HEK293T (cell line): ENCODE measurements around the gene MVB12A.

Experiments
- CTCF ChIA-PET: fragments of 350-600 bp; formaldehyde crosslinking; extraction: SDS; loops from one replicate; lab custom pipeline; 2021; ENCODE audit warnings: antibody characterized with exemption, inconsistent platforms; lab: Yijun Ruan, JAX
- POLR2A ChIA-PET: fragments of 350-600 bp; formaldehyde crosslinking; extraction: SDS; loops from one replicate; lab custom pipeline; 2020; ENCODE audit warnings: antibody characterized with exemption, inconsistent platforms; lab: Yijun Ruan, JAX
- DNase-seq: peaks from one replicate; pipeline ENCODE4 v3.0.0; 2012; ENCODE audit warnings: mixed read lengths; ENCODE audit errors: extremely low spot score
- ARNT ChIP-seq: fragments of 450-650 bp; IDR thresholded peaks from 2 replicates; pipeline ENCODE4 v1.6.1; 2017; ENCODE audit warnings: mild to moderate bottlenecking
- BHLHE40 ChIP-seq: fragments of 450-650 bp; IDR thresholded peaks from 2 replicates; pipeline ENCODE4 v1.6.1; 2016; ENCODE audit warnings: mild to moderate bottlenecking, moderate library complexity, borderline replicate concordance
- CTBP1 ChIP-seq: fragments of 450-650 bp; IDR thresholded peaks from 2 replicates; pipeline ENCODE4 v1.6.1; 2016; ENCODE audit warnings: borderline replicate concordance
- ELF4 ChIP-seq: fragments of 450-650 bp; IDR thresholded peaks from 2 replicates; pipeline ENCODE4 v1.6.1; 2017; ENCODE audit warnings: antibody characterized with exemption
- FOXA1 ChIP-seq: fragments of 450-650 bp; IDR thresholded peaks from 2 replicates; pipeline ENCODE4 v1.6.1; 2016; ENCODE audit warnings: mild to moderate bottlenecking
- FOXK2 ChIP-seq: fragments of 450-650 bp; IDR thresholded peaks from 2 replicates; pipeline ENCODE4 v1.6.1; 2016; ENCODE audit warnings: mild to moderate bottlenecking
- FOXM1 ChIP-seq: fragments of 450-650 bp; IDR thresholded peaks from 2 replicates; pipeline ENCODE4 v1.6.1; 2017; ENCODE audit warnings: mild to moderate bottlenecking, borderline replicate concordance
- HDGF ChIP-seq: fragments of 450-650 bp; IDR thresholded peaks from 2 replicates; pipeline ENCODE4 v1.6.1; 2017; ENCODE audit warnings: antibody characterized with exemption, borderline replicate concordance
- L3MBTL2 ChIP-seq: fragments of 450-650 bp; conservative IDR thresholded peaks from 2 replicates; pipeline ENCODE4 v1.6.1; 2016; ENCODE audit warnings: mild to moderate bottlenecking
- LEF1 ChIP-seq: fragments of 450-650 bp; IDR thresholded peaks from 2 replicates; pipeline ENCODE4 v1.6.1; 2017; ENCODE audit warnings: mild to moderate bottlenecking, borderline replicate concordance
- NFRKB ChIP-seq: fragments of 450-650 bp; IDR thresholded peaks from 2 replicates; pipeline ENCODE4 v1.6.1; 2016; ENCODE audit warnings: mild to moderate bottlenecking, moderate library complexity
- SP1 ChIP-seq: fragments of 450-650 bp; IDR thresholded peaks from 2 replicates; pipeline ENCODE4 v1.6.1; 2017
- SUZ12 ChIP-seq: fragments of 450-650 bp; IDR thresholded peaks from 2 replicates; pipeline ENCODE4 v1.6.1; 2016; ENCODE audit warnings: mild to moderate bottlenecking
- TARDBP ChIP-seq: fragments of 450-650 bp; IDR thresholded peaks from 2 replicates; pipeline ENCODE4 v1.6.1; 2016
- ZNF384 ChIP-seq: fragments of 450-650 bp; IDR thresholded peaks from 2 replicates; pipeline ENCODE4 v1.6.1; 2016
- TF ChIP-seq, protein P1 (sequence below): fragments of 450-650 bp; IDR thresholded peaks from 2 replicates; pipeline ENCODE4 v1.6.1; 2016

The MVB12A gene

GRCh38 chr19:17419621-17420474 is at the start of gene MVB12A:
MVB12A (plus strand) TSS chr19:17420047; CDS start chr19:17420136, 89 bp downstream.
- TF ChIP-seq HDGF (no peak), TARDBP (no peak), FOXA1 (no peak), LEF1 (no peak), ZNF384 (peak; percentile 85)
- ChIA-PET POLR2A (interaction anchor here (0.5 to 2.0 kb wide), 23 partner anchors 9 to 889 kb away, joined by 3 to 25 read pairs (median 4); partner anchors contain the start of genes BABAM1, BST2, DDA1 and JUND), CTCF (interaction anchor here (1.1 kb wide), 2 partner anchors 9 to 14 kb away, joined by 3 to 4 read pairs; partner anchors contain the start of gene BST2)
- peak; percentile 98 for DNase-seq

DNA sequence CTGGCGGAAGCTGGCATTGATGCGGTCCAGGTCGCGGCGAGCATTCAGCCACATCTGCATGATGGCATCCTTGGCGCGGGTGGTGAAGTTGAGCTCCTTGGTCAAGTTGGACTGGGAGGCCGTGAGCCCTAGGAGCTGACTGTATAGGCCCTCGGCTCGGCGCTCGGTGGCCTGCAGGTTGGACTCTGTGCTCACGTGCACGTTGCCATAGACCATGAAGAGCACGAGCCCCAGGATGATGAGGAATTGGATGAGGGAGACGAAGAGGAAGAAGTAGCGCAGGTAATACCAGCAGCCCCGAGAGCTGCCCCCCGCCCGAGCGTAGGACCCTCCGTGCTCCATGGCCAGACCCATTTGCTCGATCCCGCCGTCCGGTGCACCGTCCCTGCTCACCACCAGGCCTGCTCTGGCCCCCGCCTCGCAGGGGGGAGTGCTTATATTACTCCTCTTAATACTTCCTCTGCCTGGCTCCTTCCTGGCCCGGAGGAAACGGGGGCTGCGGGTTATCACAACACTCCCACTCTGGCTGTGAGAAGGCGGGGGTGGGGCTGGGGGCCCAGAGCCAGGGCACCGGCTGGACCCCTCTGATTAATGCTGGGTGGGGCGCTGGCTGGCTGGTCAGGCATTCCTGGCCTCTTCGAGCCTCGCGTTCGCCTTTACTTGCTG is 42.8 kb upstream of the MVB12A start, which contains the start of gene PLVAP:
TSS of gene PLVAP (minus strand) at position 408 of the 666 bp plus-strand sequence. CDS start at position 354, 54 bp downstream.
- CTCF ChIA-PET = interaction anchor here (1.1 kb wide), 1 partner anchor 9 kb away, joined by 4 read pairs; no protein-coding TSS in a partner anchor

DNA sequence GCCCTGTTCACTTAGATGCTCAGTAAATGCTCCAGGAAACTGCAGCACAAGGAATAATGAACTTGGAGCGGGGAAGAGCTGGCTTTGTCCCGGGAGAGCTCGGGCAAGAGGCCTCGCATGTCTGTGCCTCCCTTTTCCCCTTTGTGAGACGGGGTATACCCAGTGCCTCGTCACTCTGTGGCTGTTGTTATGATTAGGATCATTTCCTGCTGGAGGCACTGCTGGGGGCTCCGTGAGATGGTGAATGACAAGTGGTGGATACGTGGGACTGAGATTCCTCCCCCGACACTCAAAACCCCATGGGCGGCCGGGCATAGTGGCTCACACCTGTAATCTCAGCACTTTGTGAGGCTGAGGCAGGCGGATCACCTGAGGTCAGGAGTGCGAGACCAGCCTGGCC is 41.6 kb upstream of the MVB12A start:
- ChIA-PET CTCF (interaction anchor here (0.6 kb wide), 1 partner anchor 12 kb away, joined by 3 read pairs; no protein-coding TSS in a partner anchor), POLR2A (no interaction called here)
- TF ChIP-seq ARNT (no peak), BHLHE40 (no peak), ELF4 (no peak), LEF1 (no peak), FOXA1 (no peak), CTBP1 (no peak), FOXM1 (no peak), FOXK2 (no peak), NFRKB (no peak), TARDBP (no peak)
- DNase-seq = no peak

More for the DNA sequence above, 42.8 kb upstream of the MVB12A start, which contains the start of gene PLVAP:
- POLR2A ChIA-PET = no interaction called here
- no peak for TF ChIP-seq LEF1
- no peak for TF ChIP-seq ZNF384
- no peak for TF ChIP-seq BHLHE40
- no peak for TF ChIP-seq L3MBTL2
- no peak for TF ChIP-seq FOXA1
- no peak for TF ChIP-seq ARNT
- no peak for TF ChIP-seq NFRKB
- TF ChIP-seq FOXM1 = no peak
- no peak for TF ChIP-seq HDGF
- no peak for TF ChIP-seq CTBP1
- no peak for TF ChIP-seq SUZ12
- TF ChIP-seq SP1 = no peak
- no peak for TF ChIP-seq TARDBP
- TF ChIP-seq, protein P1, sequence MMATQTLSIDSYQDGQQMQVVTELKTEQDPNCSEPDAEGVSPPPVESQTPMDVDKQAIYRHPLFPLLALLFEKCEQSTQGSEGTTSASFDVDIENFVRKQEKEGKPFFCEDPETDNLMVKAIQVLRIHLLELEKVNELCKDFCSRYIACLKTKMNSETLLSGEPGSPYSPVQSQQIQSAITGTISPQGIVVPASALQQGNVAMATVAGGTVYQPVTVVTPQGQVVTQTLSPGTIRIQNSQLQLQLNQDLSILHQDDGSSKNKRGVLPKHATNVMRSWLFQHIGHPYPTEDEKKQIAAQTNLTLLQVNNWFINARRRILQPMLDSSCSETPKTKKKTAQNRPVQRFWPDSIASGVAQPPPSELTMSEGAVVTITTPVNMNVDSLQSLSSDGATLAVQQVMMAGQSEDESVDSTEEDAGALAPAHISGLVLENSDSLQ = no peak
- no peak for TF ChIP-seq FOXK2
- no peak for TF ChIP-seq ELF4
- DNase-seq = no peak

GRCh38 chr19:17379221-17379631 is 40.6 kb upstream of the MVB12A start:
- CTCF ChIA-PET = no interaction called here
- POLR2A ChIA-PET = no interaction called here
- no peak for DNase-seq

DNA sequence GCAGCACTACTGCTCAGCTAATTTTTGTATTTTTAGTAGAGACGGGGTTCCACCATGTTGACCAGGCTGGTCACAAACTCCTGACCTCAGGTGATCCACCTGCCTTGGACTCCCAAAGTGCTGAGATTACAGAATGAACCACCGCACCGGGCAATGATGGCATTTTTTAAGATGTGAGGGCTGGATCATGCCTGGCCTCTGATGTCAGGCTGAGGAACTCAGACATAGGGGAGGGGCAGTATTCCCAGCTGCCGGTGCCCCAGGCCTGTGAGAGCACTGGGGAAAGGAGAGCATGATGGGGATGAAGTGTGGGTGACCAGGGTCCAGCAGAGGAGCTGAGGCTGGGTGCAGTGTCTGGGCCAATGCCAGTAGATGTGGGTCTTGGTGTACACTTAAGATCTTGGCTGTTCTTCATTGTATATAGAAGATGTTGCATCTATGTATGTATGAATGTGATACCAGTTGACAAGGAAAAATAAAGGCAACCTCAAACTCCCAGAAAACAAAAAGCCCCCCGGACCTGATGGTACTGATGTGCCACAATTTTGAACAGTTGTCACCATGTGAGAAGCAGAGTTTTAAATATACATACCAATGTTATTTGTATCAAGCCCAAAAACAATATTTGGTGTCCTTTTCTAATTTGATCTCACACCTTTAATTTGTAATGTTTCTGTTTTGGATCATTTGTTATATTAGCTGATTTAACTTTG is 39.3 kb upstream of the MVB12A start:
- CTCF ChIA-PET = no interaction called here
- POLR2A ChIA-PET = no interaction called here
- no peak for TF ChIP-seq BHLHE40
- TF ChIP-seq, protein P1 = no peak
- no peak for TF ChIP-seq SP1
- no peak for TF ChIP-seq TARDBP
- no peak for TF ChIP-seq L3MBTL2
- no peak for TF ChIP-seq FOXK2
- TF ChIP-seq FOXA1 = no peak
- no peak for TF ChIP-seq HDGF
- TF ChIP-seq SUZ12 = no peak
- TF ChIP-seq ZNF384 = no peak
- TF ChIP-seq ARNT = no peak
- TF ChIP-seq LEF1 = no peak
- TF ChIP-seq FOXM1 = no peak
- DNase-seq = no peak

More at GRCh38 chr19:17379221-17379631, 40.6 kb upstream of the MVB12A start:
- TF ChIP-seq, protein P1 = no peak
- no peak for TF ChIP-seq HDGF
- TF ChIP-seq FOXK2 = no peak
- TF ChIP-seq ELF4 = no peak
- no peak for TF ChIP-seq FOXA1
- no peak for TF ChIP-seq CTBP1
- no peak for TF ChIP-seq NFRKB
- no peak for TF ChIP-seq ARNT
- TF ChIP-seq SUZ12 = no peak
- no peak for TF ChIP-seq ZNF384
- TF ChIP-seq LEF1 = no peak
- no peak for TF ChIP-seq TARDBP
- TF ChIP-seq SP1 = no peak
- no peak for TF ChIP-seq BHLHE40
- no peak for TF ChIP-seq FOXM1
- no peak for TF ChIP-seq L3MBTL2
